K562 (cell line): Measurements from ENCODE around the gene NTPCR. TPM values are rescaled to one million over a fixed set of nuclear protein-coding genes. Genes with fewer than 3 reads are reported as not detected.

Experiments used
- CBX5 ChIP-seq: IDR thresholded peaks from 2 replicates; pipeline ENCODE4 v1.6.1; 2014; ENCODE audit warnings: low read depth, borderline replicate concordance
- LEF1 ChIP-seq: fragments of 450-650 bp; IDR thresholded peaks from 2 replicates; pipeline ENCODE4 v1.6.1; 2016; ENCODE audit warnings: mild to moderate bottlenecking
- PRMT5 ChIP-seq: sonication (generic); formaldehyde crosslinking; IDR thresholded peaks from 2 replicates; pipeline ENCODE4 v1.5.0; 2020; ENCODE audit warnings: missing genetic modification reagents
- RFX5 ChIP-seq: IDR thresholded peaks from 2 replicates; pipeline ENCODE4 v1.6.1; 2011; ENCODE audit warnings: low read depth, mild to moderate bottlenecking, improper control_type of control experiment, low read length
- SUPT5H ChIP-seq: fragments of 450-650 bp; IDR thresholded peaks from 2 replicates; pipeline ENCODE4 v1.6.1; 2016
- ZNF212 ChIP-seq: fragments of 450-650 bp; formaldehyde crosslinking; IDR thresholded peaks from 2 replicates; pipeline ENCODE4 v1.4.0; 2020; ENCODE audit warnings: mild to moderate bottlenecking
- polyA plus RNA-seq, 8 experiments: library from polyadenylated mRNA; depleted of rRNA in 4 of 8; stranded (reverse) in 5 of 8; unstranded in 3 of 8; fragments of >200 nt; fragmentation: Nextera tagmentation in 2 of 8; fragmentation: Illumina TruSeq in 1 of 8; extraction: Ambion mirVana in 2 of 8; extraction: Trizol in 1 of 8; gene quantifications; 2 replicates each; pipeline versions ENCODE4 v1.2.1 to v1.2.3, GENCODE V29; 2011 to 2014; ENCODE audit warnings: inconsistent platforms in 1 of 8, missing spikeins in 1 of 8
- total RNA-seq, 7 experiments: library from RNA; depleted of rRNA in 6 of 7; stranded (reverse); fragments of >200 nt in 6 of 7; fragmentation: Illumina TruSeq in 2 of 7; extraction: Trizol in 2 of 7; gene quantifications; 2 replicates each; pipeline versions ENCODE4 v1.2.1 to v1.2.3, GENCODE V29; 2011 to 2021; ENCODE audit warnings: low replicate concordance in 1 of 7
- TF ChIP-seq, protein P1 (sequence below): fragments of 450-650 bp; IDR thresholded peaks from 2 replicates; pipeline ENCODE4 v1.6.1; 2016; ENCODE audit warnings: low read depth
- TF ChIP-seq, protein P2 (sequence below), 2 experiments: fragments of 450-650 bp; IDR thresholded peaks; 2 replicates each; pipeline ENCODE4 v1.6.1; 2018; ENCODE audit warnings: mild to moderate bottlenecking in 2 of 2, low read depth in 1 of 2; ENCODE audit not compliant: partially characterized antibody in 2 of 2

Gene NTPCR
- total and polyA plus RNA-seq, 9 of the 15 experiments (the other 6 are each of a cell fraction or from before 2014, with no cell fraction given) = 19.3 to 105 (median 48.8) TPM

DNA sequence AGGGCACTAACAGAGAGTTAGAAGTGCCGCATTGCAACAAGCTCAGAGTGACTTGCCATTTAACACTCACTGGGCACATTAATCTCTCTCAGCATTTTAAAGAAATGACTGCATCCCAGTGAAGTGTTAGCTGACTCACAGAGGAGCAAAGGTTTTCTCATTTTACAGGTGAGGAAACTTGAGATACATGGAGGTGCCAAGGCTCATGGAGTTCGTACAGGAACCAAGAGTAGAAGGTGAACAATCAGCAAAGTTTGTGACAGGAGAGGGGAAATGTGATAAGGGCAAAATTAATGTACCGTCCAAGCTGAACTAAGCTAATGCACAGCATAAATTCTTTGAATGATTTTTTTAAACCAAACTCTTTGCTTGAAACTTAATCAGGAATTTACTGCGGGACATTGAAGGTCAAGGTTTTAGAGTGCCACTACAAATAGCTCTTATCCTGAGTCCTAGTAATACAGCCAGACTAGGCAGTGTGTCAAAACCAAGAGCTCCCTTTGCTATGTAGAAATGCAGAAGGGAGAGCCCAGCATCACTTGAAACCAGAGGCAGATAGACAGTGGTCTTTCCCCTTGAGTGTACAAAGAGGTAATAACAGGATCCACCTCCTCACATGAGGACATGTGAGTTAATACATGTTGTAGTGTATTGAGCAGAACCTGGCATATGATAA lies 22.4 kb upstream of the NTPCR start (continued):
- no peak for TF ChIP-seq RFX5
- no peak for TF ChIP-seq ZNF212 (CRISPR knock-in tag)
- no peak for TF ChIP-seq PRMT5 (CRISPR knock-in tag)
- TF ChIP-seq, protein P1, sequence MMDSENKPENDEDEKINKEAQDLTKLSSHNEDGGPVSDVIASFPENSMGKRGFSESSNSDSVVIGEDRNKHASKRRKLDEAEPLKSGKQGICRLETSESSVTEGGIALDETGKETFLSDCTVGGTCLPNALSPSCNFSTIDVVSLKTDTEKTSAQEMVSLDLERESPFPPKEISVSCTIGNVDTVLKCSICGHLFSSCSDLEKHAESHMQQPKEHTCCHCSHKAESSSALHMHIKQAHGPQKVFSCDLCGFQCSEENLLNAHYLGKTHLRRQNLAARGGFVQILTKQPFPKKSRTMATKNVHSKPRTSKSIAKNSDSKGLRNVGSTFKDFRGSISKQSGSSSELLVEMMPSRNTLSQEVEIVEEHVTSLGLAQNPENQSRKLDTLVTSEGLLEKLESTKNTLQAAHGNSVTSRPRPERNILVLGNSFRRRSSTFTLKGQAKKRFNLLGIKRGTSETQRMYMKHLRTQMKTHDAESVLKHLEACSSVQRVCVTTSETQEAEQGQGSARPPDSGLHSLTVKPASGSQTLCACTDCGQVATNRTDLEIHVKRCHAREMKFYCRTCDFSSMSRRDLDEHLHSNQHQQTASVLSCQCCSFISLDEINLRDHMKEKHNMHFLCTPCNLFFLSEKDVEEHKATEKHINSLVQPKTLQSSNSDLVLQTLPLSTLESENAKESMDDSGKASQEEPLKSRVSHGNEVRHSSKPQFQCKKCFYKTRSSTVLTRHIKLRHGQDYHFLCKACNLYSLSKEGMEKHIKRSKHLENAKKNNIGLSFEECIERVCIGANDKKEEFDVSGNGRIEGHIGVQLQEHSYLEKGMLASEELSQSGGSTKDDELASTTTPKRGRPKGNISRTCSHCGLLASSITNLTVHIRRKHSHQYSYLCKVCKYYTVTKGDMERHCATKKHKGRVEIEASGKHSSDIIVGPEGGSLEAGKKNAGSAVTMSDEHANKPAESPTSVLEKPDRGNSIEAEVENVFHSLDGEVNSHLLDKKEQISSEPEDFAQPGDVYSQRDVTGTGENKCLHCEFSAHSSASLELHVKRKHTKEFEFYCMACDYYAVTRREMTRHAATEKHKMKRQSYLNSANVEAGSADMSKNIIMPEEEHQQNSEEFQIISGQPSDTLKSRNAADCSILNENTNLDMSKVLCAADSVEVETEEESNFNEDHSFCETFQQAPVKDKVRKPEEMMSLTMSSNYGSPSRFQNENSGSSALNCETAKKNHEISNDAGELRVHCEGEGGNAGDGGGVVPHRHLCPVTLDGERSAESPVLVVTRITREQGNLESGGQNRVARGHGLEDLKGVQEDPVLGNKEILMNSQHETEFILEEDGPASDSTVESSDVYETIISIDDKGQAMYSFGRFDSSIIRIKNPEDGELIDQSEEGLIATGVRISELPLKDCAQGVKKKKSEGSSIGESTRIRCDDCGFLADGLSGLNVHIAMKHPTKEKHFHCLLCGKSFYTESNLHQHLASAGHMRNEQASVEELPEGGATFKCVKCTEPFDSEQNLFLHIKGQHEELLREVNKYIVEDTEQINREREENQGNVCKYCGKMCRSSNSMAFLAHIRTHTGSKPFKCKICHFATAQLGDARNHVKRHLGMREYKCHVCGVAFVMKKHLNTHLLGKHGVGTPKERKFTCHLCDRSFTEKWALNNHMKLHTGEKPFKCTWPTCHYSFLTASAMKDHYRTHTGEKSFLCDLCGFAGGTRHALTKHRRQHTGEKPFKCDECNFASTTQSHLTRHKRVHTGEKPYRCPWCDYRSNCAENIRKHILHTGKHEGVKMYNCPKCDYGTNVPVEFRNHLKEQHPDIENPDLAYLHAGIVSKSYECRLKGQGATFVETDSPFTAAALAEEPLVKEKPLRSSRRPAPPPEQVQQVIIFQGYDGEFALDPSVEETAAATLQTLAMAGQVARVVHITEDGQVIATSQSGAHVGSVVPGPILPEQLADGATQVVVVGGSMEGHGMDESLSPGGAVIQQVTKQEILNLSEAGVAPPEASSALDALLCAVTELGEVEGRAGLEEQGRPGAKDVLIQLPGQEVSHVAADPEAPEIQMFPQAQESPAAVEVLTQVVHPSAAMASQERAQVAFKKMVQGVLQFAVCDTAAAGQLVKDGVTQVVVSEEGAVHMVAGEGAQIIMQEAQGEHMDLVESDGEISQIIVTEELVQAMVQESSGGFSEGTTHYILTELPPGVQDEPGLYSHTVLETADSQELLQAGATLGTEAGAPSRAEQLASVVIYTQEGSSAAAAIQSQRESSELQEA = no peak
- no peak for TF ChIP-seq LEF1
- TF ChIP-seq SUPT5H = no peak
- no peak for TF ChIP-seq CBX5
- TF ChIP-seq, protein P2, sequence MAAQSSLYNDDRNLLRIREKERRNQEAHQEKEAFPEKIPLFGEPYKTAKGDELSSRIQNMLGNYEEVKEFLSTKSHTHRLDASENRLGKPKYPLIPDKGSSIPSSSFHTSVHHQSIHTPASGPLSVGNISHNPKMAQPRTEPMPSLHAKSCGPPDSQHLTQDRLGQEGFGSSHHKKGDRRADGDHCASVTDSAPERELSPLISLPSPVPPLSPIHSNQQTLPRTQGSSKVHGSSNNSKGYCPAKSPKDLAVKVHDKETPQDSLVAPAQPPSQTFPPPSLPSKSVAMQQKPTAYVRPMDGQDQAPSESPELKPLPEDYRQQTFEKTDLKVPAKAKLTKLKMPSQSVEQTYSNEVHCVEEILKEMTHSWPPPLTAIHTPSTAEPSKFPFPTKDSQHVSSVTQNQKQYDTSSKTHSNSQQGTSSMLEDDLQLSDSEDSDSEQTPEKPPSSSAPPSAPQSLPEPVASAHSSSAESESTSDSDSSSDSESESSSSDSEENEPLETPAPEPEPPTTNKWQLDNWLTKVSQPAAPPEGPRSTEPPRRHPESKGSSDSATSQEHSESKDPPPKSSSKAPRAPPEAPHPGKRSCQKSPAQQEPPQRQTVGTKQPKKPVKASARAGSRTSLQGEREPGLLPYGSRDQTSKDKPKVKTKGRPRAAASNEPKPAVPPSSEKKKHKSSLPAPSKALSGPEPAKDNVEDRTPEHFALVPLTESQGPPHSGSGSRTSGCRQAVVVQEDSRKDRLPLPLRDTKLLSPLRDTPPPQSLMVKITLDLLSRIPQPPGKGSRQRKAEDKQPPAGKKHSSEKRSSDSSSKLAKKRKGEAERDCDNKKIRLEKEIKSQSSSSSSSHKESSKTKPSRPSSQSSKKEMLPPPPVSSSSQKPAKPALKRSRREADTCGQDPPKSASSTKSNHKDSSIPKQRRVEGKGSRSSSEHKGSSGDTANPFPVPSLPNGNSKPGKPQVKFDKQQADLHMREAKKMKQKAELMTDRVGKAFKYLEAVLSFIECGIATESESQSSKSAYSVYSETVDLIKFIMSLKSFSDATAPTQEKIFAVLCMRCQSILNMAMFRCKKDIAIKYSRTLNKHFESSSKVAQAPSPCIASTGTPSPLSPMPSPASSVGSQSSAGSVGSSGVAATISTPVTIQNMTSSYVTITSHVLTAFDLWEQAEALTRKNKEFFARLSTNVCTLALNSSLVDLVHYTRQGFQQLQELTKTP (IDR thresholded peaks at IDR 0.05; ENCODE audit: low read depth in 1 of 2, partially characterized antibody in 2 of 2) = no peak
- TF ChIP-seq, all 486 proteins: peak for 0
